GM12873 (cell line): ENCODE measurements around the gene RIT1.

Experiments used
- CTCF ChIP-seq: IDR thresholded peaks from 2 replicates; pipeline ENCODE4 v1.5.1; 2012; ENCODE audit warnings: low read depth, mild to moderate bottlenecking, moderate library complexity, low read length, control low read depth; ENCODE audit not compliant: insufficient read depth; ENCODE audit errors: missing control alignments

Gene RIT1

GRCh38 chr1:155884982-155885381 lies 26.2 kb downstream of the RIT1 start:
- no peak for TF ChIP-seq CTCF

- TF ChIP-seq CTCF, result no peak
These were observed 26.9 kb downstream of the RIT1 start for GRCh38 chr1:155884031-155884960.

- TF ChIP-seq CTCF, result no peak
These were observed 28.4 kb downstream of the RIT1 start for GRCh38 chr1:155882766-155883165.

- TF ChIP-seq CTCF, result no peak
These were observed 28.9 kb downstream of the RIT1 start for GRCh38 chr1:155882235-155882634.

GRCh38 chr1:155880950-155881349 lies 30.2 kb downstream of the RIT1 start:
- TF ChIP-seq CTCF, result no peak

GRCh38 chr1:155880251-155880650 lies 30.9 kb downstream of the RIT1 start:
- no peak for TF ChIP-seq CTCF

- no peak for TF ChIP-seq CTCF
These were observed 33.2 kb downstream of the RIT1 start for GRCh38 chr1:155877945-155878344.
